CD4-positive, CD25-positive, alpha-beta regulatory T cell (primary cell): Measurements from ENCODE around the gene PCDH20. TPM values are rescaled to one million over a fixed set of nuclear protein-coding genes. Genes with fewer than 3 reads are reported as not detected.

Experiments used
- ATAC-seq, 2 donors: fragments of 150-1000 bp; cut with Tn5 transposase; one replicate each; pipeline ENCODE4 v1.10.0; 2021; ENCODE audit warnings: low read depth in 2 of 2, moderate number of reproducible peaks in 2 of 2, moderate library complexity in 1 of 2
- DNase-seq, 3 donors: peaks; one replicate each; pipeline versions ENCODE4 v3.0.0 to v3.0.0-alpha.2; 2012 to 2022; ENCODE audit warnings: mixed read lengths in 1 of 3
- H3K27ac ChIP-seq: one replicate; pipeline ENCODE4 v1.7.0; 2013; ENCODE audit warnings: mild to moderate bottlenecking, low read length; ENCODE audit not compliant: insufficient read depth, poor library complexity, severe bottlenecking
- H3K27me3 ChIP-seq: one replicate; pipeline ENCODE4 v1.7.0; 2013; ENCODE audit warnings: low read length; ENCODE audit not compliant: control insufficient read depth, insufficient read depth
- H3K36me3 ChIP-seq: one replicate; pipeline ENCODE4 v1.7.0; 2013; ENCODE audit warnings: mild to moderate bottlenecking, low read length, moderate library complexity; ENCODE audit not compliant: control insufficient read depth, insufficient read depth
- H3K4me1 ChIP-seq: 2 replicates; pipeline ENCODE4 v1.7.0; 2013; ENCODE audit warnings: mild to moderate bottlenecking, low read length; ENCODE audit not compliant: insufficient read depth, control insufficient read depth, poor library complexity, severe bottlenecking
- H3K4me3 ChIP-seq: one replicate; pipeline ENCODE4 v1.7.0; 2013; ENCODE audit warnings: low read depth, mild to moderate bottlenecking, low read length, moderate library complexity
- H3K9me3 ChIP-seq, 2 experiments: 1 replicate in 1 of 2; 2 replicates in 1 of 2; pipeline ENCODE4 v1.7.0; 2013; ENCODE audit warnings: low read length in 2 of 2, mild to moderate bottlenecking in 1 of 2, moderate library complexity in 1 of 2; ENCODE audit not compliant: control insufficient read depth in 2 of 2
- H3K27ac Mint-ChIP-seq, 3 donors: one replicate each; pipeline ENCODE4 v1.8.0; 2020 to 2022; ENCODE audit warnings: mild to moderate bottlenecking in 3 of 3, mixed read lengths in 3 of 3, moderate library complexity in 2 of 3
- H3K27me3 Mint-ChIP-seq: one replicate; pipeline ENCODE4 v1.8.0; 2022; ENCODE audit warnings: mild to moderate bottlenecking, mixed read lengths
- H3K36me3 Mint-ChIP-seq: one replicate; pipeline ENCODE4 v1.8.0; 2020; ENCODE audit warnings: mixed read lengths
- H3K4me1 Mint-ChIP-seq, 4 donors: one replicate each; pipeline ENCODE4 v1.8.0; 2020 to 2022; ENCODE audit warnings: mixed read lengths in 4 of 4, mild to moderate bottlenecking in 1 of 4
- H3K4me3 Mint-ChIP-seq, 4 donors: one replicate each; pipeline ENCODE4 v1.8.0; 2020 to 2022; ENCODE audit warnings: mild to moderate bottlenecking in 4 of 4, mixed read lengths in 4 of 4, moderate library complexity in 3 of 4
- H3K9me3 Mint-ChIP-seq, 7 donors: one replicate each; pipeline ENCODE4 v1.8.0; 2020 to 2022; ENCODE audit warnings: mixed read lengths in 7 of 7, mild to moderate bottlenecking in 3 of 7, moderate library complexity in 2 of 7
- polyA plus RNA-seq, 4 donors: library from polyadenylated mRNA; unstranded; fragments of 300-500 nt; fragmentation: Illumina TruSeq; gene quantifications; one replicate each; pipeline ENCODE4 v1.2.3, GENCODE V29; 2021
- total RNA-seq: library from RNA; stranded (reverse); gene quantifications from one replicate; pipeline ENCODE4 v1.2.3, GENCODE V29; 2022

The PCDH20 gene
- total and polyA plus RNA-seq, 5 donors from 2014 or later: 0.12 TPM; not detected in 4

DNA sequence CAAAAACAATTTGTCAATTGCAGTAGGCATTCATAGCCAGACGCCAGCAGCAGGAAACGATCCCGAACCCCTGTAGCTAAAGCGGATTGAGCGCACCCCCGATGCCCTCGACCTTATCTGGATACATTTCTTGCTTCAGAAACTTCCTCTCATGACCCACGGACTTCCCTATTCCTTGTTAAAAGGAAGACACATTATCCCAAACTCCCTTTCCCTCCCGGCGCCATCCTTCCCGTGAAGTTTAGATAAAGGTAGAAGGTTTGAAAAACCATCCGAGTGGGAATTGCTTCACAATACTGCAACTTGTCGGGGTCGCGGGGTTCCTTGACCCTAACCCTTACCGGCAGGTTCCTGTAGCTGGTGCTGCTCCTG, 977 bp downstream of the PCDH20 start:
- Histone ChIP-seq H3K27me3 (no peaks in the 10 kb centered on the region), H3K4me1 (no peaks in the 10 kb centered on the region), H3K4me3 (no peak overlapping the region), H3K36me3 (no peaks in the 10 kb centered on the region), H3K9me3 (peaks cover 0 to 3% of the 10 kb centered on the region in 2 experiments), H3K27ac (no peak overlapping the region)
- no peak for DNase-seq
- Mint-ChIP-seq H3K27me3 (peaks cover 16% of the 10 kb centered on the region), H3K4me1 (peaks cover 0 to 2% (median 0%) of the 10 kb centered on the region in 4 donors), H3K27ac (no peak overlapping the region), H3K36me3 (no peaks in the 10 kb centered on the region), H3K9me3 (peaks cover 0 to 12% (median 5%) of the 10 kb centered on the region in 7 donors), H3K4me3 (no peak overlapping the region)
- ATAC-seq: no peak

DNA sequence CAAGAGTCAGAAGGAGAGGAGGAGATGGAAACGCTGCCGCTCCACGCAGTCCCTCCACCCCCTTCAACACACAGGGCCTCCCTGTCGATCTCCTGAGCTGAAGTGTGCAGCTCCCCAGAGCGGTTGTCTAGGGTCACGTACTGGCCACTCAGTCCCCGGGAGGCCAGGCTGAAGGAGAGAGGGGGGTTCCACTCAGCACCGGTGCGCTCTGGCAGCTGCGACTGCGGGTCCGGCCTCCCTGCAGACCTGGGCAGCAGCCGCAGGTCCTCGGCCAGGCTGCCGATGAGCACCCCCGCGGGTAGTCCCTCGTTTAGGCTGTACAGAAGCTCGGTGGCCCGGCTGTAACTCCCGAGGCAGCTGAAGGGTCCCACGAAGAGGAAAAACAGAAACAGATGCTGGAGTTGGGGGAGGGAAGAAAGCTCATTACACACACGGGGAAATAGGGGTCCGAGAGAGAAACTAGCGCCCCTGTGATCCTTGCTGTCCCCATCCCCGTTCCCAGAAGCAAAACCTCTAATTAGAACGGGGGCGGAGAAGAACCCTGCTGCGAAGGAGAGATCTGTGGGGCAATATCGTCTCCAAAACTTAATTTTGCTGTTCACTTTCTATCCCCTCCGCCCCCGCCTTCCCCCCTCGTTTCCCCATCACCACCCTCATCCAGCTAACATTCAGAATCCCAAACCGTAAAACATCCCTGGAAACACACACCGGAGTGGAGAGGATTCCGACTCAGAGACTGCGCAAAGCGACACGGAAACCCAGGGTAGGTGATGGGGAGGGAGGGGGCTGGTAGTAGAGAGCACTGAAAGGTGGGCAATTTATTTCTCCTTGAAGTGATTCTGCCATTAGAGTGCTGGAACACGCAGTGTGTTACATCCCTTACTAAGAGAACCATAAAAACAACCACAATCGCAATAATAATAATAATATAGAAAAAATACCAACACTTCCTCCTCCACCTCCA, 1.8 kb downstream of the PCDH20 start:
- Mint-ChIP-seq H3K4me1 (peaks cover 0 to 2% (median 0%) of the 10 kb centered on the region in 4 donors), H3K4me3 (no peak overlapping the region), H3K27me3 (peaks cover 16% of the 10 kb centered on the region), H3K27ac (no peak overlapping the region), H3K36me3 (no peaks in the 10 kb centered on the region), H3K9me3 (peaks cover 0 to 12% (median 5%) of the 10 kb centered on the region in 7 donors)
- Histone ChIP-seq H3K4me3 (no peak overlapping the region), H3K9me3 (peaks cover 0 to 3% of the 10 kb centered on the region in 2 experiments), H3K27ac (no peak overlapping the region), H3K27me3 (no peaks in the 10 kb centered on the region), H3K4me1 (no peaks in the 10 kb centered on the region), H3K36me3 (no peaks in the 10 kb centered on the region)
- DNase-seq (no peak), ATAC-seq (no peak)

DNA sequence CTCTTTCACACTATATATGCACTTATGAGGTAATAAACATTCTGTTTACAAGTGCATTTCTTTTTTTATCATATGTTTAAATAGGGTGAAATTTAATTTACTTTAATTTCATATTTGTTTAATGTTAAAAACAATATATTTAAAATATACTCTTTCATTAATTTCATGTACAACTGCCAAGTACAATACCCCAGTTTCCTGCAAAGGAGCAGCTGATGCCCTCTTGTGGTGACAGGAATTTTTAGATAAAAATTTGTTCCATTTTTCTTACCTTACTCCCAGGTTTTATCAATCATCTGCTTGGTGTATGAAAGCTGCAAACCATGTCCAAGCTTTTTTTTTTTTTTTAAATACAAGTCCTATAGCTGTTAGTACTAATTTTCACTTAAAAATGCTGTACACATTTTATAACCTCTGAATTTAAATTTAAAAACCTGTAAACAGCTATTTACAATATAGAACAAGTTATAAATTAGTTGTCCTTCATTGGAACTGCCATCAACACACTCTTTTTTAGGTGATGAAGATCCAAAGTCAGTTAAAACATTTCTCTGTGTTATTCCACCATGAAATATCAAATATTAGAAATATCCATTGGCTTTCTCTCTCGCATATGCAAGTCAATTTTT, 4.9 kb downstream of the PCDH20 start:
- Mint-ChIP-seq H3K4me1 (peaks cover 0 to 2% (median 0%) of the 10 kb centered on the region in 4 donors), H3K36me3 (no peaks in the 10 kb centered on the region), H3K27ac (no peak overlapping the region), H3K27me3 (peaks cover 14% of the 10 kb centered on the region), H3K4me3 (no peak overlapping the region), H3K9me3 (peaks cover 0 to 8% (median 7%) of the 10 kb centered on the region in 7 donors)
- ATAC-seq: no peak
- no peak for DNase-seq
- Histone ChIP-seq H3K4me1 (no peaks in the 10 kb centered on the region), H3K4me3 (no peak overlapping the region), H3K27ac (no peak overlapping the region), H3K27me3 (no peaks in the 10 kb centered on the region), H3K36me3 (no peaks in the 10 kb centered on the region), H3K9me3 (peaks cover 0 to 3% of the 10 kb centered on the region in 2 experiments)

DNA sequence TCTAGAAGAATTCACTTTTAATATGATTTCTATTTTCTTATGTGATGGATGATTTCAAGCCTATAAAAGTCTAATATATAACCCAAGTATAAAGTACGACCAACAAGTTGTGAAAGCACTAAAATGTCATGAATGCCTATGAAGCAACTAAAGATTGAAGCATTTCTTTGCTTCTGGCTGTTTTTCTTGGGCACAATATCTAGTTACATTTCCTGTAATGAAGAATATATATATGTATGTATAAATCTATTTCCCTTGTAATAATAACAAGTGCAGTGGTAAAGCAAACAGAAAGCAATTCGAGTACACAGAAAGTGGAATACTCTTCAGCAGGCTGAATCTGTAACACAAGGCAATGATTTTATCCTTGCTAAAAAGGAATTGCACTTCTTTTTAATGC, 5.4 kb downstream of the PCDH20 start:
- no peak overlapping the region for H3K4me3 ChIP-seq
- H3K27ac ChIP-seq: no peak overlapping the region
- Mint-ChIP-seq H3K27me3 (peaks cover 11% of the 10 kb centered on the region), H3K4me1 (peaks cover 0 to 2% (median 0%) of the 10 kb centered on the region in 4 donors), H3K27ac (no peak overlapping the region), H3K36me3 (no peaks in the 10 kb centered on the region), H3K9me3 (peaks cover 0 to 7% (median 3%) of the 10 kb centered on the region in 7 donors), H3K4me3 (no peak overlapping the region)
- H3K27me3 ChIP-seq: no peaks in the 10 kb centered on the region
- no peaks in the 10 kb centered on the region for H3K36me3 ChIP-seq
- ATAC-seq: no peak
- peaks cover 0 to 3% of the 10 kb centered on the region in 2 experiments for H3K9me3 ChIP-seq
- no peaks in the 10 kb centered on the region for H3K4me1 ChIP-seq
- DNase-seq: no peak

DNA sequence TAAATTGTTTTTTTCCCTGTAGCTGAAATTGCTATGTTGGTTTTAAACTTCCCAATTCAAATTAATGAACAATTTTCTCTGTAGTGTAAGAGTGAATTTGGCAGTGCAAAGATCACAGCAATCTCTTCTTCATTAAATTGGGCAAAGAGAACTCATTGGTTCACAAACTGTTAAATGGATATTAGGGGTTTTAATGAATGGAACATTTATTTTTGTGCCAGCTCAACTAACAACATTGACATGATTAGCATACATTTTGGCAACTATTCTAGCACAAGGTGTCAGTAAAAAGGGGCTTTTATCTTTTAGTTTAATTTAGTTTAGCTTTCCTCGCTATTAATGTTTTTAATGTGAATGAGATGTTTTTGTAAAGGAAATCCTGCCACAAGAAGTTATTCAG, 7.1 kb downstream of the PCDH20 start:
- H3K4me1 ChIP-seq: no peaks in the 10 kb centered on the region
- no peaks in the 10 kb centered on the region for H3K9me3 ChIP-seq
- no peaks in the 10 kb centered on the region for H3K36me3 ChIP-seq
- no peak overlapping the region for H3K4me3 ChIP-seq
- H3K4me3 Mint-ChIP-seq: no peak overlapping the region
- H3K9me3 Mint-ChIP-seq: peaks cover 0 to 7% (median 3%) of the 10 kb centered on the region in 7 donors
- H3K27ac Mint-ChIP-seq: no peak overlapping the region
- no peaks in the 10 kb centered on the region for H3K4me1 Mint-ChIP-seq
- peaks cover 6% of the 10 kb centered on the region for H3K27me3 Mint-ChIP-seq
- ATAC-seq: no peak
- no peak overlapping the region for H3K27ac ChIP-seq
- H3K27me3 ChIP-seq: no peaks in the 10 kb centered on the region
- H3K36me3 Mint-ChIP-seq: no peaks in the 10 kb centered on the region
- no peak for DNase-seq

DNA sequence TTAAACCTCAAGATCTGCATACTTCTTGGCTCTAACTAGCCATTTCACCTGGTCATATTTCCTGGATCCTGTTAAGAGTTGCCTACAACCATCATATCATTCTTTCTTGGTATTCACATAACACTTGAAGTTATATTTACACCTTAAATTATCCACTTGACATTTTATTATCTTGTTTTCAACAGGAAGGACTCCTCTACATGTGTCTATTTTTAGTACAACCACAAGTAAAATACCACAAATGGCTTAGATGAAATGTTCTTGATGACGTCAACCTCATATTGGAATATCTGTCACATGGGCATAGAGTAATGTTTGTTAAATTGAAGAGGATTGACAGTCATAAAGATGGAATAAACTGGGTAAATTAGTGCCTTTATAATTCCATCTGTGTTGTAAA, 9.4 kb downstream of the PCDH20 start:
- no peaks in the 10 kb centered on the region for H3K27me3 Mint-ChIP-seq
- DNase-seq (no peak), ATAC-seq (no peak)
- Histone ChIP-seq H3K4me1 (no peaks in the 10 kb centered on the region), H3K9me3 (no peaks in the 10 kb centered on the region), H3K36me3 (no peaks in the 10 kb centered on the region), H3K27me3 (no peaks in the 10 kb centered on the region), H3K27ac (no peak overlapping the region), H3K4me3 (no peak overlapping the region)
- no peaks in the 10 kb centered on the region for H3K36me3 Mint-ChIP-seq
- H3K4me3 Mint-ChIP-seq: no peak overlapping the region
- no peaks in the 10 kb centered on the region for H3K4me1 Mint-ChIP-seq
- H3K27ac Mint-ChIP-seq: no peak overlapping the region
- H3K9me3 Mint-ChIP-seq: peaks cover 0 to 7% (median 2%) of the 10 kb centered on the region in 7 donors

DNA sequence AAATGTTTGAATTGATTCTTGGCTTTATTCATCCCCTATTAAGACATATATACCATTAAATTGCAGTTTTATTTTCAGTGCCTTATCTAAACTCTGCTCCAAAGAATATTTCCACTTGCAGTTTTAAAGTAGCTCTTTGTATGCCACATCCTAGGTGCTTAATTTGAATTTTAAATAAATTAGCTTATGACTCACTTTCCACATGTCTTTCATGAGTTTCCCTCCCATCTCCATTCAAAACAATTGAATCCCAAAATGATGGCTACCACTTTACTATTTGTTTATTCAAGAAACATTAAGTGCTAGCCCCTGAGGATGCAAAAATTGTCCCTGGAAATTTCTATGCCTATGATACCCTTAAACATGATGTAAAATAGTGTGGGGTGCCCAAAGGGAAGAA, 19.5 kb downstream of the PCDH20 start:
- Mint-ChIP-seq H3K9me3 (peaks cover 0 to 17% (median 8%) of the 10 kb centered on the region in 7 donors), H3K36me3 (no peaks in the 10 kb centered on the region), H3K4me3 (no peak overlapping the region), H3K27me3 (no peaks in the 10 kb centered on the region), H3K4me1 (no peaks in the 10 kb centered on the region), H3K27ac (no peak overlapping the region)
- Histone ChIP-seq H3K4me3 (no peak overlapping the region), H3K36me3 (no peaks in the 10 kb centered on the region), H3K9me3 (peaks cover 0 to 4% of the 10 kb centered on the region in 2 experiments), H3K27ac (no peak overlapping the region), H3K4me1 (no peaks in the 10 kb centered on the region), H3K27me3 (no peaks in the 10 kb centered on the region)
- no peak for DNase-seq
- no peak for ATAC-seq
